Measurements from ENCODE around the gene ZNF223.

DNA sequence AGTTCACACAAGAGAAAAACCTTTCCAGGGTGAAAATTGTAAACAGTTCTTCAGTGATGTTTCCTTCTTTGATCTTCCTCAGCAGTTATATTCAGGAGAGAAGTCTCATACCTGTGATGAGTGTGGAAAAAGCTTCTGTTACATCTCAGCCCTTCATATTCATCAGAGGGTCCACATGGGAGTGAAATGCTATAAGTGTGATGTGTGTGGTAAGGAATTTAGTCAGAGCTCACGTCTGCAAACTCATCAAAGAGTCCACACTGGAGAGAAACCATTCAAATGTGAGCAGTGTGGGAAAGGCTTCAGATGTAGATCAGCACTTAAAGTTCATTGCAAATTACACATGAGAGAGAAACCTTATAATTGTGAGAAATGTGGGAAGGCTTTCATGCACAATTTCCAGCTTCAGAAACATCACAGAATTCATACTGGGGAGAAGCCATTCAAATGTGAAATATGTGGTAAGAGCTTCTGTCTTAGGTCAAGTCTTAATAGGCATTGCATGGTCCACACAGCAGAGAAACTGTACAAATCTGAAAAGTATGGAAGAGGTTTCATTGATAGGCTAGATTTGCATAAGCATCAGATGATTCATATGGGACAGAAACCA is 19.7 kb upstream of the ZNF223 start:
- TF ChIP-seq, protein P1, sequence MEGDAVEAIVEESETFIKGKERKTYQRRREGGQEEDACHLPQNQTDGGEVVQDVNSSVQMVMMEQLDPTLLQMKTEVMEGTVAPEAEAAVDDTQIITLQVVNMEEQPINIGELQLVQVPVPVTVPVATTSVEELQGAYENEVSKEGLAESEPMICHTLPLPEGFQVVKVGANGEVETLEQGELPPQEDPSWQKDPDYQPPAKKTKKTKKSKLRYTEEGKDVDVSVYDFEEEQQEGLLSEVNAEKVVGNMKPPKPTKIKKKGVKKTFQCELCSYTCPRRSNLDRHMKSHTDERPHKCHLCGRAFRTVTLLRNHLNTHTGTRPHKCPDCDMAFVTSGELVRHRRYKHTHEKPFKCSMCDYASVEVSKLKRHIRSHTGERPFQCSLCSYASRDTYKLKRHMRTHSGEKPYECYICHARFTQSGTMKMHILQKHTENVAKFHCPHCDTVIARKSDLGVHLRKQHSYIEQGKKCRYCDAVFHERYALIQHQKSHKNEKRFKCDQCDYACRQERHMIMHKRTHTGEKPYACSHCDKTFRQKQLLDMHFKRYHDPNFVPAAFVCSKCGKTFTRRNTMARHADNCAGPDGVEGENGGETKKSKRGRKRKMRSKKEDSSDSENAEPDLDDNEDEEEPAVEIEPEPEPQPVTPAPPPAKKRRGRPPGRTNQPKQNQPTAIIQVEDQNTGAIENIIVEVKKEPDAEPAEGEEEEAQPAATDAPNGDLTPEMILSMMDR (IDR thresholded peaks at IDR 0.05): no peak
- TF ChIP-seq POLR2A (IDR thresholded peaks at IDR 0.05) (no peak), POLR2AphosphoS5 (IDR thresholded peaks at IDR 0.05) (no peak)
